T-cell (primary cell): Measurements from ENCODE around the gene ENDOD1. TPM values are rescaled to one million over a fixed set of nuclear protein-coding genes. Genes with fewer than 3 reads are reported as not detected.
"Not testable (repeated sequence)": the region's sequence is repeated elsewhere in the genome, so short reads cannot be mapped to it uniquely, and the experiment has no call there.

Experiments
- ATAC-seq, 4 experiments: fragments of 200-7000 bp in 3 of 4; fragments of 150-1000 bp in 1 of 4; cut with Tn5 transposase; replicated peaks in 1 of 4; 1 replicate in 3 of 4; 2 replicates in 1 of 4; pipeline ENCODE4 v1.10.0; 2021; ENCODE audit warnings: moderate library complexity in 3 of 4, mild to moderate bottlenecking in 2 of 4, moderate number of reproducible peaks in 1 of 4
- CTCF ChIA-PET, 2 donors: fragments of 300-600 bp; sonication (Branson Sonifier 250); formaldehyde crosslinking; loops; one replicate each; lab custom pipeline; 2022; ENCODE audit warnings: antibody characterized with exemption in 2 of 2; lab: Charles Lee
- POLR2A ChIA-PET, 2 donors: fragments of 300-600 bp; sonication (Branson Sonifier 250); formaldehyde crosslinking; loops; one replicate each; lab custom pipeline; 2022; ENCODE audit warnings: antibody characterized with exemption in 2 of 2; lab: Charles Lee
- DNase-seq, 35 experiments: peaks; one replicate each; pipeline versions ENCODE4 v3.0.0 to v3.0.0-alpha.2; 2013 to 2023
- H3K27ac ChIP-seq: one replicate; pipeline ENCODE4 v1.5.1; 2013; ENCODE audit warnings: low read length
- H3K27me3 ChIP-seq, 2 experiments: replicated peaks in 1 of 2; 1 replicate in 1 of 2; 2 replicates in 1 of 2; pipeline versions ENCODE4 v1.6.1 to v1.7.0; 2013; ENCODE audit warnings: low read length in 1 of 2, mixed read lengths in 1 of 2; ENCODE audit not compliant: control insufficient read depth in 2 of 2, insufficient read depth in 2 of 2; ENCODE audit errors: extremely low read depth in 1 of 2
- H3K36me3 ChIP-seq, 2 donors: 1 replicate in 1 of 2; 2 replicates in 1 of 2; pipeline versions ENCODE4 v1.6.1 to v1.7.0; 2013; ENCODE audit warnings: low read length in 1 of 2; ENCODE audit not compliant: control insufficient read depth in 2 of 2, insufficient read depth in 1 of 2; ENCODE audit errors: extremely low read depth in 1 of 2
- H3K4me1 ChIP-seq, 2 experiments: 1 replicate in 1 of 2; 2 replicates in 1 of 2; pipeline versions ENCODE4 v1.6.1 to v1.7.0; 2013; ENCODE audit warnings: low read length in 2 of 2, mixed read lengths in 1 of 2; ENCODE audit not compliant: insufficient read depth in 2 of 2, control insufficient read depth in 1 of 2; ENCODE audit errors: extremely low read depth in 1 of 2
- H3K4me3 ChIP-seq, 2 donors: 1 replicate in 1 of 2; 2 replicates in 1 of 2; pipeline versions ENCODE4 v1.5.1 to v1.7.0; 2013; ENCODE audit warnings: mild to moderate bottlenecking in 2 of 2, low read length in 1 of 2, moderate library complexity in 1 of 2; ENCODE audit not compliant: control insufficient read depth in 1 of 2; ENCODE audit errors: extremely low read depth in 1 of 2
- H3K9me3 ChIP-seq: 2 replicates; pipeline ENCODE4 v1.7.0; 2013
- H3K27ac Mint-ChIP-seq, 2 donors: one replicate each; pipeline ENCODE4 v1.8.0; 2020 to 2021; ENCODE audit warnings: mild to moderate bottlenecking in 2 of 2, mixed read lengths in 2 of 2
- H3K27me3 Mint-ChIP-seq, 2 donors: one replicate each; pipeline ENCODE4 v1.8.0; 2021 to 2022; ENCODE audit warnings: mixed read lengths in 2 of 2
- H3K36me3 Mint-ChIP-seq: one replicate; pipeline ENCODE4 v1.8.0; 2021; ENCODE audit warnings: mixed read lengths
- H3K4me1 Mint-ChIP-seq, 3 donors: one replicate each; pipeline ENCODE4 v1.8.0; 2020 to 2022; ENCODE audit warnings: mixed read lengths in 3 of 3, mild to moderate bottlenecking in 1 of 3
- H3K4me3 Mint-ChIP-seq, 3 donors: one replicate each; pipeline ENCODE4 v1.8.0; 2020 to 2022; ENCODE audit warnings: mild to moderate bottlenecking in 3 of 3, mixed read lengths in 3 of 3, moderate library complexity in 3 of 3
- H3K9me3 Mint-ChIP-seq, 3 donors: one replicate each; pipeline ENCODE4 v1.8.0; 2020 to 2022; ENCODE audit warnings: mixed read lengths in 3 of 3
- WGBS: methylation state at CpG from one replicate; pipeline ENCODE4 v1.1.5; 2013; ENCODE audit warnings: missing lambda C conversion rate; ENCODE audit not compliant: insufficient coverage; 5-methylcytosine and 5-hydroxymethylcytosine counted together
- total RNA-seq, 35 experiments: library from RNA in 6 of 35; stranded (reverse) in 6 of 35; fragments of 120-200 nt in 1 of 35; gene quantifications; one replicate each; pipeline versions ENCODE4 v1.2.1 to v1.2.4 and lab custom pipeline; 2013 to 2026

ENDOD1 gene
- total RNA-seq, 5 donors from 2014 or later (not counting 1 experiment from before 2014, with no cell fraction given): 7.4 to 13.1 (median 9.8) TPM

GRCh38 chr11:95136747-95137146 lies 47.1 kb downstream of the ENDOD1 start:
- not testable (repeated sequence) for H3K9me3 ChIP-seq, H3K27me3 Mint-ChIP-seq, H3K27ac Mint-ChIP-seq, ATAC-seq, H3K4me1 ChIP-seq, H3K36me3 Mint-ChIP-seq, H3K36me3 ChIP-seq, H3K4me3 Mint-ChIP-seq, H3K4me1 Mint-ChIP-seq, H3K9me3 Mint-ChIP-seq, H3K27ac ChIP-seq, H3K27me3 ChIP-seq, DNase-seq, H3K4me3 ChIP-seq
- WGBS: no CpG with 5 or more reads among the region's 4 CpGs
- CTCF ChIA-PET: interaction anchor here (0.5 to 1.1 kb wide), 3 partner anchors 11 to 1326 kb away, joined by 3 to 4 read pairs (median 4); no protein-coding TSS in a partner anchor
- POLR2A ChIA-PET: interaction anchor here in 1 of 2 donors (0.7 kb wide), 1 partner anchor 651 kb away, joined by 3 read pairs; no protein-coding TSS in a partner anchor

GRCh38 chr11:95137299-95137698 lies 47.7 kb downstream of the ENDOD1 start:
- POLR2A ChIA-PET: no interaction called here
- no peaks in the 10 kb centered on the region for H3K36me3 ChIP-seq
- CTCF ChIA-PET: interaction anchor here in 1 of 2 donors (0.9 to 1.1 kb wide), 2 partner anchors 10 to 568 kb away, joined by 3 to 4 read pairs; no protein-coding TSS in a partner anchor
- Mint-ChIP-seq H3K4me1 (no peaks in the 10 kb centered on the region), H3K9me3 (no peaks in the 10 kb centered on the region), H3K27me3 (peaks cover 0 to 6% of the 10 kb centered on the region in 2 donors), H3K36me3 (peaks cover 5% of the 10 kb centered on the region), H3K4me3 (no peak overlapping the region), H3K27ac (no peak overlapping the region)
- H3K27me3 ChIP-seq: no peaks in the 10 kb centered on the region
- no peaks in the 10 kb centered on the region for H3K9me3 ChIP-seq
- H3K4me1 ChIP-seq: no peaks in the 10 kb centered on the region
- H3K4me3 ChIP-seq: no peak overlapping the region
- ATAC-seq: no peak
- DNase-seq: no peak
- H3K27ac ChIP-seq: no peak overlapping the region

- Histone ChIP-seq H3K4me1 (no peaks in the 10 kb centered on the region), H3K4me3 (no peak overlapping the region), H3K36me3 (no peaks in the 10 kb centered on the region), H3K27me3 (peaks cover 0 to 2% of the 10 kb centered on the region in 2 experiments), H3K9me3 (no peaks in the 10 kb centered on the region), H3K27ac (no peak overlapping the region)
- Mint-ChIP-seq H3K36me3 (peaks cover 3% of the 10 kb centered on the region), H3K4me3 (no peak overlapping the region), H3K4me1 (no peaks in the 10 kb centered on the region), H3K9me3 (no peaks in the 10 kb centered on the region), H3K27me3 (peaks cover 3 to 8% of the 10 kb centered on the region in 2 donors), H3K27ac (no peak overlapping the region)
- no CpG with 5 or more reads among the region's 2 CpGs for WGBS
- ATAC-seq: peak in 2 of 4 experiments; percentile 63 to 65
- no peak for DNase-seq
- CTCF ChIA-PET: interaction anchor here in 1 of 2 donors (0.6 kb wide), 1 partner anchor 31 kb away, joined by 4 read pairs; no protein-coding TSS in a partner anchor
- POLR2A ChIA-PET: no interaction called here
Observed at GRCh38 chr11:95138448-95138847, 48.8 kb downstream of the ENDOD1 start.

- Mint-ChIP-seq H3K27me3 (peaks cover 22 to 26% of the 10 kb centered on the region in 2 donors), H3K36me3 (no peaks in the 10 kb centered on the region), H3K4me1 (no peaks in the 10 kb centered on the region), H3K27ac (no peak overlapping the region), H3K4me3 (no peak overlapping the region), H3K9me3 (no peaks in the 10 kb centered on the region)
- WGBS: 80% methylated on average over 1 of the region's 4 CpGs
- ChIA-PET POLR2A (no interaction called here), CTCF (interaction anchor here in 1 of 2 donors (0.5 kb wide), 1 partner anchor 912 kb away, joined by 3 read pairs; no protein-coding TSS in a partner anchor)
- Histone ChIP-seq H3K9me3 (no peaks in the 10 kb centered on the region), H3K36me3 (no peaks in the 10 kb centered on the region), H3K4me1 (no peaks in the 10 kb centered on the region), H3K4me3 (no peak overlapping the region), H3K27ac (no peak overlapping the region), H3K27me3 (peaks cover 0 to 6% of the 10 kb centered on the region in 2 experiments)
- DNase-seq: no peak
- no peak for ATAC-seq
Observed at GRCh38 chr11:95140397-95141033, 50.9 kb downstream of the ENDOD1 start.

- no peaks in the 10 kb centered on the region for H3K9me3 ChIP-seq
- POLR2A ChIA-PET: no interaction called here
- H3K36me3 Mint-ChIP-seq: no peaks in the 10 kb centered on the region
- CTCF ChIA-PET: no interaction called here
- no peak for DNase-seq
- H3K27me3 ChIP-seq: peaks cover 0 to 12% of the 10 kb centered on the region in 2 experiments
- no peak for ATAC-seq
- no peaks in the 10 kb centered on the region for H3K36me3 ChIP-seq
- no peak overlapping the region for H3K27ac Mint-ChIP-seq
- H3K4me3 Mint-ChIP-seq: no peak overlapping the region
- H3K4me1 ChIP-seq: no peaks in the 10 kb centered on the region
- H3K4me3 ChIP-seq: no peak overlapping the region
- peaks cover 0 to 3% (median 1%) of the 10 kb centered on the region in 3 donors for H3K4me1 Mint-ChIP-seq
- WGBS: no CpG with 5 or more reads among the region's 2 CpGs
- H3K9me3 Mint-ChIP-seq: no peaks in the 10 kb centered on the region
- H3K27me3 Mint-ChIP-seq: peaks cover 30 to 35% of the 10 kb centered on the region in 2 donors
- H3K27ac ChIP-seq: no peak overlapping the region
Observed at GRCh38 chr11:95142431-95142830, 52.8 kb downstream of the ENDOD1 start.

- no peaks in the 10 kb centered on the region for H3K9me3 ChIP-seq
- Mint-ChIP-seq H3K4me3 (no peak overlapping the region), H3K4me1 (peaks cover 0 to 3% (median 3%) of the 10 kb centered on the region in 3 donors), H3K9me3 (no peaks in the 10 kb centered on the region), H3K36me3 (no peaks in the 10 kb centered on the region), H3K27me3 (peaks cover 30 to 35% of the 10 kb centered on the region in 2 donors), H3K27ac (no peak overlapping the region)
- H3K27me3 ChIP-seq: peaks cover 0 to 12% of the 10 kb centered on the region in 2 experiments
- ATAC-seq (no peak), DNase-seq (no peak)
- H3K27ac ChIP-seq: no peak overlapping the region
- H3K4me3 ChIP-seq: no peak overlapping the region
- 90% methylated on average over 3 of the region's 6 CpGs for WGBS
- ChIA-PET CTCF (interaction anchor here in 1 of 2 donors (1.7 kb wide), 1 partner anchor 562 kb away, joined by 4 read pairs; no protein-coding TSS in a partner anchor), POLR2A (no interaction called here)
- H3K4me1 ChIP-seq: no peaks in the 10 kb centered on the region
- no peaks in the 10 kb centered on the region for H3K36me3 ChIP-seq
Observed at GRCh38 chr11:95143106-95143681, 53.5 kb downstream of the ENDOD1 start.
